ENCODE results near the gene ASXL3.

Gene ASXL3

DNA sequence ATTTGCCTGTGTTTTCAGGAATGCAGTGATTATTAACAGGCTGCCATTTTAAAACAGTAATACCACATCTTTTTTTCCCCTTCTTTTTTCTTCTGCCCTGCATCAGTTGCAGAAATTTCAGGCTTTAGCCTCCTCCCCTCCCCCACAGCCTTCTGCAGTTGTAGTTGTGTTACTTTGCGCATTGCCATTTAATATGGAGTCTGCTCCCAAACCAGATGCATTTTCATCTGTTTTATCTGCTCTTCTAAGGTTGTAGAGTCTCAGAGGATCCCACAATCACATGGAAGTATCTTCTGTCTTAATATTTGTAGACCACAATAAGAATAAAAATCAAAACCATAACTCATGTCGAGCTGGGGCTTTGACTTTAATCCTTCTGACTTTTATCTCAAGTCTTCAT is 3.8 kb downstream of the ASXL3 start:
- no peak for DNase-seq (ENCODE audit: low read depth in 2 of 3, low spot score in 2 of 3)

- no peak for DNase-seq (ENCODE audit: low read depth in 2 of 3, low spot score in 2 of 3)
Observed at GRCh38 chr18:33583901-33584300, 5.9 kb downstream of the ASXL3 start.

GRCh38 chr18:33584548-33585430 is 6.8 kb downstream of the ASXL3 start:
- DNase-seq (ENCODE audit: low read depth in 2 of 3, low spot score in 2 of 3), result no peak

GRCh38 chr18:33585431-33585775 is 7.4 kb downstream of the ASXL3 start:
- DNase-seq (ENCODE audit: low read depth in 2 of 3, low spot score in 2 of 3), result no peak

- no peak for DNase-seq (ENCODE audit: low read depth in 2 of 3, low spot score in 2 of 3)
Observed at GRCh38 chr18:33588361-33588760, 10.3 kb downstream of the ASXL3 start.

GRCh38 chr18:33593261-33593660 is 15.2 kb downstream of the ASXL3 start:
- DNase-seq (ENCODE audit: low read depth in 2 of 3, low spot score in 2 of 3), result no peak

GRCh38 chr18:33594799-33595198 is 16.8 kb downstream of the ASXL3 start:
- DNase-seq (ENCODE audit: low read depth in 2 of 3, low spot score in 2 of 3), result no peak

DNA sequence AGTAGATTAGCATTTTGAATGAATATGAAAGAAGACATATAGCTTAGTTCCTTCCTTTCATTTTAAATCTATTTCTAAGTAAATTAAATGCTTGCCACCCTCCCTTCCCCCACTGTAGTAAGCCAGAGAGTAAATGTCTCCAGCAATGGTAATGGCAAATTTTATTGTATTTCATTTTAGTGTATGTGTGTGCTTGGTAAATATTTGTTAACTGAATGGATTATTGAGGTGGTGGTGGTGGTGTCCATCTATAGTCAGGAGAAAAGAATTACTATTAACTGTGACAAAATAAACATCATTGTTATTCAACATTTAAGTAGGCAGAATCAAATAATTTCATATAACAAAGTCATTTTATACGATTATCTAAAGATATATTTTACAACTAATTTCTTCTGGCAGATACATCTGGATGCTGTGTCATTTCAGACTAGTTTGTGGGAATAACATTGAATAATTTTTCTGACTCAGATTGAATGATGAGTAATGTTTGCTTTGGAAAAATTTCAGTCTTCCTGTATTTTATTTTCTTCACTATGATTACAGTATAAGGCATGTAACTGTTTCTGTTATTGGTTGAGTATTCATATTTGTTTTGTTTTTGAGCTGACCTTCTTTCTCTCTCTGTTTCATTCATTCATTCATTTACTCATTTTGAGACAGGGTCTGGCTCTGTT is 18.3 kb downstream of the ASXL3 start:
- DNase-seq (ENCODE audit: low read depth in 2 of 3, low spot score in 2 of 3), result no peak

DNA sequence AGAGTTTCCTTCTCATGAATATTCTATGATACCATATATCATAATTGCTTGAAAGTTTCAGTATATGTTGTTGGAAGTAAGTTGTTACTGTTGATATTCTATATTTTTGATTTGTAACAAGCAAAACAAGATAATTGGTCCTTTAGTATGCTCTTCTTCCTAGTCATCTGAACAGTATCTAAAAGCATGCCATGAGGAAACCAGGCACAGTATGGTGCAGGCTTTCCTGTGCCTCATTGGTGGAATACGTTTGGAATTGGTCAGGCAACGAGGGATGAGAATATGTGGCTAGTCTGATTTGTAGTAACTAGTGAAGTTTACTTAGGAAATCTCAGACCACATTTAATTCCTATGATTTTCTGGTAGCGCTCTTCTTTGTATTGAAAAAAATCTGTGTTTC is 22.8 kb downstream of the ASXL3 start:
- DNase-seq (ENCODE audit: low read depth in 2 of 3, low spot score in 2 of 3), result no peak

DNA sequence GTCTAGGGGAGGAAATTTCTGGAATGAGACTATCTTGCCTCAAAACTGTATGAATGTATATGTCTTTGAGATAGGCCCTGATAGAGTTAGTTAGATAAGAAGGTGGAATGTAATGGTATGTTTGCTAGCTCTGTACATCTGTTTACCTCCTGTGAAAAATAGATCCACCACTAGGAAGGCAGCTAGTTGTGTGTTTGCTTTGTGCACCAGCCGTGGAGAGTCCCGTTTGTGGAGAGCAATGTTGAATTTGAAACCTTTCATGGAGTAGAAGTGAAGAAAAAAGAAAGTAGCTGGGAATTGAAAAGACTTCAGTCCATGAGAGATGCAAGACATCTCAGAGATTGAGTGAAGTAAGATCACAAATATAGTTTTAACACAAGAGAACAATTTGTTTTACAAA is 25.4 kb downstream of the ASXL3 start:
- DNase-seq (ENCODE audit: low read depth in 2 of 3, low spot score in 2 of 3), result no peak

DNA sequence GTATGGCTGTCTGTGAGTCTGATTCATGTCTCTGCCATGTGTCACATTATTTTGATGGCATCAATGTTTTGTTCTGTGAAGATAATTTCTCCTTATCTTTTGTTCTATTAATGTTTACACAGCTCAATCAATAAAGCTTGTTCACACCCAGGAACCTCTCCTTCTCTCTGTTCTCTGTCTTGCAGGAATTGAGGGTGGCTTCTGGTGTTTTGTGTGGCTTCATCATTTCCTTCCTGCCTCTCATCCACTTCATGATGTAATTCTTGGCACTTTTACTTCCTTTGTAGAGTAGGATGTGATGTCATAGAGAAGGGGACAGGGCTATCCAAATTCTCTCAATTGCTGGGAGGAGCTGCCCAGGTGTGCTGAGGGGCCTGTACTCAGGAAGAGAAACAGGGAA is 27.2 kb downstream of the ASXL3 start:
- no peak for DNase-seq (ENCODE audit: low read depth in 2 of 3, low spot score in 2 of 3)

- no peak for DNase-seq (ENCODE audit: low read depth in 2 of 3, low spot score in 2 of 3)
Observed at GRCh38 chr18:33606621-33607020, 28.6 kb downstream of the ASXL3 start.

GRCh38 chr18:33611525-33612135 is 33.6 kb downstream of the ASXL3 start:
- no peak for DNase-seq (ENCODE audit: low read depth in 2 of 3, low spot score in 2 of 3)

GRCh38 chr18:33612632-33613031 is 34.6 kb downstream of the ASXL3 start:
- no peak for DNase-seq (ENCODE audit: low read depth in 2 of 3, low spot score in 2 of 3)

- DNase-seq (ENCODE audit: low read depth in 2 of 3, low spot score in 2 of 3), result no peak
Observed at GRCh38 chr18:33616556-33616955, 38.5 kb downstream of the ASXL3 start.

GRCh38 chr18:33627114-33627513 is 49.1 kb downstream of the ASXL3 start:
- no peak for DNase-seq (ENCODE audit: low read depth in 2 of 3, low spot score in 2 of 3)

- no peak for DNase-seq (ENCODE audit: low read depth in 2 of 3, low spot score in 2 of 3)
Observed at GRCh38 chr18:33630476-33630875, 52.5 kb downstream of the ASXL3 start.

GRCh38 chr18:33641141-33641540 is 63.1 kb downstream of the ASXL3 start:
- no peak for DNase-seq (ENCODE audit: low read depth in 2 of 3, low spot score in 2 of 3)

GRCh38 chr18:33644494-33644893 is 66.5 kb downstream of the ASXL3 start:
- DNase-seq (ENCODE audit: low read depth in 2 of 3, low spot score in 2 of 3), result no peak

DNA sequence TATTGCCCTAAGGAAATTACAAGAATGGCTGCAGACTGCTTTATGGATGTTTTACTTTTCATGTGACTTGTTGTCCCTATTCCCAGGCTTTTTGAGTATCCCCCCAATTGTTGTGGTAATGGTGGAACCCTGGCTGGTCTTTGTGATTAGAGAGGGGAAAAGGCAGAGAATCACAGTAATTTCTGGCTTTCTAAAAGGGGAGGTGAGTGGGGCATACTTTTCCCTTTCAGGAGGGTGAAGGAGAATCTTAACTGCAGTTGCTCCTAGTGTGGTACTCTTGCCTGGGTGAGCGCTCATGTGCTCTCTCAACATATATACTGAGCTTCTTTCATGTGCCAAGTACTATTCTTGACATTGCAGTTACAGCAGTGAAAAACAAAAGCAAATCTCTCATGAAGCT is 69.3 kb downstream of the ASXL3 start:
- DNase-seq (ENCODE audit: low read depth in 2 of 3, low spot score in 2 of 3), result no peak

DNA sequence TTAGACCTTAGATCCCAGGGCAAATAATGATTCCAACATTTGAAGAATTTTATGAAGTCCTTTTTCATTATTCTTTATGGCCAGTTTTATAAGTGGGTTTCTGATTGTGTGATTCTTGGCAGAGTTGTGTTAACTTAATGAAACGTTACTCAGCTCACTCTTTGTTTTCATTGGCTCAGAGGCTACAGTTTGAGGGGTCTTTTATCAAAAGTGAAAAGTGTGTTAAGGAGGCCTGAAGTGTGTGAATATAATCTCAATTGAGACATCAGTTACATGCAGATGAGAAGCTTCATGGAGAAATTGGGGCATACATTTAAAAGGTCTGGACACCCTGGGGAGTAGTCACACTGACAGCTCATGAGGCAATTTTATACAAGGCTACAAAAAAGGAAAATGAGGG is 74.6 kb downstream of the ASXL3 start:
- DNase-seq (ENCODE audit: low read depth in 2 of 3, low spot score in 2 of 3), result no peak

DNA sequence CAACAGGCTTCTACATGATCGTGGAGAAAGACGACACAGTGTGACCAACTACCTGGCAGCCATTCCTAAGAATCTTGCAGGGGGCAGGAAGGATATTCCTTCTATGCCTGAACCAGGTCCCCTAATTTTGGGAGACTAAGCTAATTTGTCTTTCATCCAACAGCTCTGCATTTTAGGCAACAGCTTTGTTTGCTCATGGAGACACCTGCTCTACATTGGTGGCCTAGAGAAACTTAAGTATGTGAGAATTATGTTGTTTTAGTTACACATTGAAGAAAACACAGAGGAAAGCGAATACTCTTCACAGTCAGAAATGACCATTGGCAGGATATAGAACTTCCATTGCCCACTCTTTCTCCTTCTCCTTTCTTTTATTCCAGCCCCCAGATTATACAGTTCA is 75.2 kb downstream of the ASXL3 start:
- DNase-seq (ENCODE audit: low read depth in 2 of 3, low spot score in 2 of 3), result no peak
